ENCODE results near the gene SALL3. TPM values are rescaled to one million over a fixed set of nuclear protein-coding genes. Genes with fewer than 3 reads are reported as not detected.

Gene SALL3
- total RNA-seq, 3 donors from 2014 or later (not counting 1 experiment from before 2014, with no cell fraction given): not detected

DNA sequence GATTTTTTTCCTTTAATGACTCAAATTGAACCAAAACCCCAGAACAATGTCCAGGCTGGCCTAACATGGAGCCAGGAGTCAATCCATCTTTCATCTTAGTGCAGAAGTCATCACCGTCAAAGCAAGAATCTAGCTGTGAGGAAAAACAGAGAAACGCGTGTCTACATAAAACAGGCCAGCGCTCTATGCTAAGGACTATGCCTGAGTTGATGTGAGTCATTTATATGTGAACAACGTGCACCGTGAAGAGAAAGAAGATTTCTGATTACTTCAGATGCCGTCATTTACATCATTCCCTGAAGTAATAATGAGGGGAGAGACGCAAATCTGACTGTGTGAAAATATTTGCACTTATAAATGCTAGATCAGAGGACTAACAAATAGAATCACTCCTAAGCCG is 34.0 kb upstream of the SALL3 start:
- H3K9me3 ChIP-seq (ENCODE audit: control insufficient read depth, insufficient read depth, low read length): no peaks in the 10 kb centered on the region
- no peaks in the 10 kb centered on the region for H3K27me3 ChIP-seq (ENCODE audit: control insufficient read depth, insufficient read depth, low read length)
- ATAC-seq: no peak
- Mint-ChIP-seq H3K4me1 (no peaks in the 10 kb centered on the region), H3K27me3 (ENCODE audit: low read depth in 2 of 2) (peaks cover 9 to 25% of the 10 kb centered on the region in 2 donors), H3K9me3 (no peaks in the 10 kb centered on the region), H3K4me3 (no peak overlapping the region), H3K36me3 (no peaks in the 10 kb centered on the region), H3K27ac (no peak overlapping the region)
- H3K4me1 ChIP-seq (ENCODE audit: control insufficient read depth, insufficient read depth, low read length): no peaks in the 10 kb centered on the region
- no peak for DNase-seq
- no peak overlapping the region for H3K27ac ChIP-seq (ENCODE audit: low read length)
- WGBS (ENCODE audit: insufficient coverage): 88% methylated on average over 7 of the region's 9 CpGs
- TF ChIP-seq, protein P1, sequence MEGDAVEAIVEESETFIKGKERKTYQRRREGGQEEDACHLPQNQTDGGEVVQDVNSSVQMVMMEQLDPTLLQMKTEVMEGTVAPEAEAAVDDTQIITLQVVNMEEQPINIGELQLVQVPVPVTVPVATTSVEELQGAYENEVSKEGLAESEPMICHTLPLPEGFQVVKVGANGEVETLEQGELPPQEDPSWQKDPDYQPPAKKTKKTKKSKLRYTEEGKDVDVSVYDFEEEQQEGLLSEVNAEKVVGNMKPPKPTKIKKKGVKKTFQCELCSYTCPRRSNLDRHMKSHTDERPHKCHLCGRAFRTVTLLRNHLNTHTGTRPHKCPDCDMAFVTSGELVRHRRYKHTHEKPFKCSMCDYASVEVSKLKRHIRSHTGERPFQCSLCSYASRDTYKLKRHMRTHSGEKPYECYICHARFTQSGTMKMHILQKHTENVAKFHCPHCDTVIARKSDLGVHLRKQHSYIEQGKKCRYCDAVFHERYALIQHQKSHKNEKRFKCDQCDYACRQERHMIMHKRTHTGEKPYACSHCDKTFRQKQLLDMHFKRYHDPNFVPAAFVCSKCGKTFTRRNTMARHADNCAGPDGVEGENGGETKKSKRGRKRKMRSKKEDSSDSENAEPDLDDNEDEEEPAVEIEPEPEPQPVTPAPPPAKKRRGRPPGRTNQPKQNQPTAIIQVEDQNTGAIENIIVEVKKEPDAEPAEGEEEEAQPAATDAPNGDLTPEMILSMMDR (IDR thresholded peaks at IDR 0.05): no peak
- intact Hi-C loops (cut with micrococcal nuclease): no loop called here
- no peaks in the 10 kb centered on the region for H3K36me3 ChIP-seq (ENCODE audit: control insufficient read depth, insufficient read depth, low read length)
- no peak overlapping the region for H3K4me3 ChIP-seq (ENCODE audit: low read length)

DNA sequence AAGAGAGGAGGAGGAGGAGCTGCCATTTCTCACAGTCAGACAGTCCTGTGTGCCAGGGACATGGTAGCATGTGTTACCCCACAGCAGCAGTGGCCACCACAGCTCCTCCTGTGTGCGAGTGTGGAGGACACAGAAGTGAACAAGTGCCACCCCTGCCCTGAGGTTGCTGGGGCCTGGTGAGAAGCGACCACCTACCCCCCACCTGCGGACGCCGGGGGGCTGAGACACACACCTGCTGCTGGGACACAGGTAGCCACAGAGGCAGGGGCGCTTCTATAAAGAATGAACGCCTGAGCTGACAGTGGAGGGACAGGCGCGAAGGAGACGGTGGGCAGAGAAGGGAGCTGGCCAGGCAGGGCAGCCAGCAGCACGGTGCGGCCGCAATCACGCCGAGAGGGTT is 32.3 kb upstream of the SALL3 start:
- no peak overlapping the region for H3K4me3 Mint-ChIP-seq
- DNase-seq: no peak
- no peak for ATAC-seq
- H3K36me3 Mint-ChIP-seq: no peaks in the 10 kb centered on the region
- whole genome bisulfite sequencing (ENCODE audit: insufficient coverage): 92% methylated on average over 15 of the region's 15 CpGs
- no peaks in the 10 kb centered on the region for H3K27me3 ChIP-seq (ENCODE audit: control insufficient read depth, insufficient read depth, low read length)
- no peaks in the 10 kb centered on the region for H3K4me1 ChIP-seq (ENCODE audit: control insufficient read depth, insufficient read depth, low read length)
- H3K27ac Mint-ChIP-seq: no peak overlapping the region
- H3K27me3 Mint-ChIP-seq (ENCODE audit: low read depth in 2 of 2): peaks cover 9 to 25% of the 10 kb centered on the region in 2 donors
- no peak overlapping the region for H3K4me3 ChIP-seq (ENCODE audit: low read length)
- H3K9me3 ChIP-seq (ENCODE audit: control insufficient read depth, insufficient read depth, low read length): no peaks in the 10 kb centered on the region
- H3K4me1 Mint-ChIP-seq: no peaks in the 10 kb centered on the region
- H3K27ac ChIP-seq (ENCODE audit: low read length): no peak overlapping the region
- no peaks in the 10 kb centered on the region for H3K36me3 ChIP-seq (ENCODE audit: control insufficient read depth, insufficient read depth, low read length)
- intact Hi-C loops (cut with micrococcal nuclease): no loop called here
- H3K9me3 Mint-ChIP-seq: no peaks in the 10 kb centered on the region
- TF ChIP-seq, protein P1 (IDR thresholded peaks at IDR 0.05): no peak

DNA sequence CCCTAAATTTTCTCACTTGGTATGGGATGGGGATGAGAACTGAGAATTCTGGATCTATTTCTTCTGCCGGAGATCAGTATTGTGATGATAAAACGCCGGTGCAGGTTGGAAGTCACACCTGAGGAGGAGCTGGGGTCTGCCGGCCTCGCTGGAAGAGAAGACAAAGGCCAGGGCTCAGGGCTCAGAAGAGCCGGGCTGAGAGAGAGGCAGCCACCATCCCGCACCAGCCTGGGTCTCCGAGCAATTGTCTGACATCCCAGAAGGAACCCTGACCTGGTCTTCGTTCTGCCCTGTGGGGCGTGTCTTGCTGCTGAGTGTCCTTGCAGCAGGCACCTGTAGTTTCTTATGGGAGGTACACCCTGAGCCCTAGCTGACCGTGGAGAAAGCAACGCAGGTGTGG is 31.4 kb upstream of the SALL3 start:
- no peak overlapping the region for H3K4me3 ChIP-seq (ENCODE audit: low read length)
- ATAC-seq (no peak), DNase-seq (no peak)
- Mint-ChIP-seq H3K27me3 (ENCODE audit: low read depth in 2 of 2) (peaks cover 9 to 23% of the 10 kb centered on the region in 2 donors), H3K27ac (no peak overlapping the region), H3K4me3 (no peak overlapping the region), H3K36me3 (no peaks in the 10 kb centered on the region), H3K4me1 (no peaks in the 10 kb centered on the region), H3K9me3 (no peaks in the 10 kb centered on the region)
- no peaks in the 10 kb centered on the region for H3K36me3 ChIP-seq (ENCODE audit: control insufficient read depth, insufficient read depth, low read length)
- H3K27me3 ChIP-seq (ENCODE audit: control insufficient read depth, insufficient read depth, low read length): no peaks in the 10 kb centered on the region
- H3K4me1 ChIP-seq (ENCODE audit: control insufficient read depth, insufficient read depth, low read length): no peaks in the 10 kb centered on the region
- intact Hi-C loops (cut with micrococcal nuclease): no loop called here
- TF ChIP-seq, protein P1 (IDR thresholded peaks at IDR 0.05): no peak
- H3K9me3 ChIP-seq (ENCODE audit: control insufficient read depth, insufficient read depth, low read length): no peaks in the 10 kb centered on the region
- no peak overlapping the region for H3K27ac ChIP-seq (ENCODE audit: low read length)
- WGBS (ENCODE audit: insufficient coverage): 55% methylated on average over 12 of the region's 12 CpGs

DNA sequence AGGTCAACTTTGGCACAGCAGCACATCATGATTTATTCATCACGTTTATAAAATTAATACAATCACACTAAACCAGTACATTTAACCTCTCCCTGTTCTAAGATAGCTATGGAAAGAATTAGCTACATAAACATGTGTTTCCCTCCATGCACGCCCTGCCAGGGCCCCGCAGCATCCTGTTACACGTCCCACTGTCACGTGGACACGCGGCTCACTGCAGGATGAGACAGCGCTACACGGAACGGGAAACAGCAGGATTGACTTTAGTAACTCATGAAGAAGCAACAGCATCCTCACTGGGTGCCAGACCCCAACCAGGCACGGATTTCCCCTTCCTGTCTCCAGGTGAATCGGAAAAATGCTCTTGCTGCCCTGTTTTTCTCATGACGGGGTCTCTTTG is 30.9 kb upstream of the SALL3 start:
- intact Hi-C loops (cut with micrococcal nuclease): no loop called here
- no peak for DNase-seq
- H3K4me3 ChIP-seq (ENCODE audit: low read length): no peak overlapping the region
- no peaks in the 10 kb centered on the region for H3K4me1 ChIP-seq (ENCODE audit: control insufficient read depth, insufficient read depth, low read length)
- ATAC-seq: no peak
- Mint-ChIP-seq H3K36me3 (no peaks in the 10 kb centered on the region), H3K4me1 (no peaks in the 10 kb centered on the region), H3K27ac (no peak overlapping the region), H3K9me3 (no peaks in the 10 kb centered on the region), H3K27me3 (ENCODE audit: low read depth in 2 of 2) (peaks cover 7 to 18% of the 10 kb centered on the region in 2 donors), H3K4me3 (no peak overlapping the region)
- no peak overlapping the region for H3K27ac ChIP-seq (ENCODE audit: low read length)
- WGBS (ENCODE audit: insufficient coverage): 82% methylated on average over 13 of the region's 13 CpGs
- TF ChIP-seq, protein P1 (IDR thresholded peaks at IDR 0.05): no peak
- H3K36me3 ChIP-seq (ENCODE audit: control insufficient read depth, insufficient read depth, low read length): no peaks in the 10 kb centered on the region
- no peaks in the 10 kb centered on the region for H3K9me3 ChIP-seq (ENCODE audit: control insufficient read depth, insufficient read depth, low read length)
- no peaks in the 10 kb centered on the region for H3K27me3 ChIP-seq (ENCODE audit: control insufficient read depth, insufficient read depth, low read length)
